ENCODE measurements around the gene VPS13D.
"Not testable (repeated sequence)": the region's sequence is repeated elsewhere in the genome, so short reads cannot be mapped to it uniquely, and the experiment has no call there.

VPS13D gene

GRCh38 chr1:12320486-12320885, 90.7 kb downstream of the VPS13D start:
- Histone ChIP-seq H3K27me3 (ENCODE audit: insufficient read depth, poor library complexity, severe bottlenecking) (no peaks in the 10 kb centered on the region), H3K4me1 (ENCODE audit: insufficient read depth, poor library complexity, severe bottlenecking) (no peaks in the 10 kb centered on the region), H3K36me3 (ENCODE audit: low read depth) (peaks cover 79% of the 10 kb centered on the region), H3K9me3 (ENCODE audit: severe bottlenecking) (no peaks in the 10 kb centered on the region), H3K27ac (ENCODE audit: poor library complexity, severe bottlenecking) (no peak overlapping the region), H3K4me3 (ENCODE audit: severe bottlenecking) (no peak overlapping the region)
- DNase-seq (ENCODE audit: low spot score) (no peak), ATAC-seq (ENCODE audit: low read depth) (no peak)
- TF ChIP-seq, protein P1, sequence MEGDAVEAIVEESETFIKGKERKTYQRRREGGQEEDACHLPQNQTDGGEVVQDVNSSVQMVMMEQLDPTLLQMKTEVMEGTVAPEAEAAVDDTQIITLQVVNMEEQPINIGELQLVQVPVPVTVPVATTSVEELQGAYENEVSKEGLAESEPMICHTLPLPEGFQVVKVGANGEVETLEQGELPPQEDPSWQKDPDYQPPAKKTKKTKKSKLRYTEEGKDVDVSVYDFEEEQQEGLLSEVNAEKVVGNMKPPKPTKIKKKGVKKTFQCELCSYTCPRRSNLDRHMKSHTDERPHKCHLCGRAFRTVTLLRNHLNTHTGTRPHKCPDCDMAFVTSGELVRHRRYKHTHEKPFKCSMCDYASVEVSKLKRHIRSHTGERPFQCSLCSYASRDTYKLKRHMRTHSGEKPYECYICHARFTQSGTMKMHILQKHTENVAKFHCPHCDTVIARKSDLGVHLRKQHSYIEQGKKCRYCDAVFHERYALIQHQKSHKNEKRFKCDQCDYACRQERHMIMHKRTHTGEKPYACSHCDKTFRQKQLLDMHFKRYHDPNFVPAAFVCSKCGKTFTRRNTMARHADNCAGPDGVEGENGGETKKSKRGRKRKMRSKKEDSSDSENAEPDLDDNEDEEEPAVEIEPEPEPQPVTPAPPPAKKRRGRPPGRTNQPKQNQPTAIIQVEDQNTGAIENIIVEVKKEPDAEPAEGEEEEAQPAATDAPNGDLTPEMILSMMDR (IDR thresholded peaks at IDR 0.05; ENCODE audit: poor library complexity, severe bottlenecking), result no peak

DNA sequence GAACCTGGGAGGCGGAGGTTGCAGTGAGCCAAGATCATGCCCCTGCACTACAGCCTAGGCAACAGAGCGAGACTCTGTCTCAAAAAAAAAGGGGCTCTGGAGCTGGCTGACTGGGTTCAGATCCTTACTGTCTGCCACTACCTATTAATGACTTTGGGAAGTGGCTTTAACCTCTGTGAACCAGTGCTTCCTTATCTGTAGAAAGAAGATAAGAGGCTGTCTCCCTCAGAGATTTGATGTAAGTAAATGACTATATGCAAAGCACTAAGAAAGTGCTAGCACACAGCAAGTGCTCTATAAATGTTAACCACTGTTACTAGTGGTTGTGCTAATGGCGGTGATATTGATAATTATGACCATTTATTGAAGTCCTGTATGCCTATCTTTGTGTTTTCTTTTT, 94.6 kb downstream of the VPS13D start:
- no peak for ATAC-seq (ENCODE audit: low read depth)
- Histone ChIP-seq H3K4me3 (ENCODE audit: severe bottlenecking) (no peak overlapping the region), H3K27ac (ENCODE audit: poor library complexity, severe bottlenecking) (no peak overlapping the region), H3K9me3 (ENCODE audit: severe bottlenecking) (no peaks in the 10 kb centered on the region), H3K36me3 (ENCODE audit: low read depth) (peaks cover 62% of the 10 kb centered on the region), H3K4me1 (ENCODE audit: insufficient read depth, poor library complexity, severe bottlenecking) (no peaks in the 10 kb centered on the region), H3K27me3 (ENCODE audit: insufficient read depth, poor library complexity, severe bottlenecking) (no peaks in the 10 kb centered on the region)
- TF ChIP-seq, protein P1 (IDR thresholded peaks at IDR 0.05; ENCODE audit: poor library complexity, severe bottlenecking), result no peak
- no peak for DNase-seq (ENCODE audit: low spot score)

- H3K27me3 ChIP-seq (ENCODE audit: insufficient read depth, poor library complexity, severe bottlenecking); H3K27ac ChIP-seq (ENCODE audit: poor library complexity, severe bottlenecking); DNase-seq (ENCODE audit: low spot score); H3K9me3 ChIP-seq (ENCODE audit: severe bottlenecking); H3K4me1 ChIP-seq (ENCODE audit: insufficient read depth, poor library complexity, severe bottlenecking); ATAC-seq (ENCODE audit: low read depth); H3K4me3 ChIP-seq (ENCODE audit: severe bottlenecking): not testable (repeated sequence)
- peaks cover 62% of the 10 kb centered on the region for H3K36me3 ChIP-seq (ENCODE audit: low read depth)
Observed at GRCh38 chr1:12324973-12325372, 95.1 kb downstream of the VPS13D start.

DNA sequence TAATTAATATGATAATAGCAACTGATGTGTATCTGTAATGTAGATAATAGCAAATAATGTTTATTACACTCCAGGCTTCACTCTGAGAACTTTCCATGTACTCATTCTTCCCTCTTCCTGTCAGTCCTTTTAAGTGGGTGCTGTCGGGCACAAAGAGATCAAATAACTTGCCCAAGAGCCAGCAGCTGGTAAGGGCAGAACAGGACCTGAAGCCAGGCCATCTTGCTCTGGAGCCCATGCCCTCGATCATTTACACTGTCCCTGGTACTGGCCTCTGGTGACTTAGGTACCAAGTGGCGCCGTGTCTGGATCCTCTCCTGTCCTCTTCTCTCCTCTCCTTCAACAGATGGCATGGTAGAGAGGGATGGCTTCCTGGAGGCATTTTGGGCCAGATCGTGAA, 97.2 kb downstream of the VPS13D start:
- H3K9me3 ChIP-seq (ENCODE audit: severe bottlenecking), result no peaks in the 10 kb centered on the region
- DNase-seq (ENCODE audit: low spot score) (no peak), ATAC-seq (ENCODE audit: low read depth) (no peak)
- no peak overlapping the region for H3K27ac ChIP-seq (ENCODE audit: poor library complexity, severe bottlenecking)
- H3K4me3 ChIP-seq (ENCODE audit: severe bottlenecking), result no peak overlapping the region
- H3K36me3 ChIP-seq (ENCODE audit: low read depth), result peaks cover 59% of the 10 kb centered on the region
- no peaks in the 10 kb centered on the region for H3K27me3 ChIP-seq (ENCODE audit: insufficient read depth, poor library complexity, severe bottlenecking)
- H3K4me1 ChIP-seq (ENCODE audit: insufficient read depth, poor library complexity, severe bottlenecking), result no peaks in the 10 kb centered on the region
- TF ChIP-seq, protein P1 (IDR thresholded peaks at IDR 0.05; ENCODE audit: poor library complexity, severe bottlenecking), result no peak

DNA sequence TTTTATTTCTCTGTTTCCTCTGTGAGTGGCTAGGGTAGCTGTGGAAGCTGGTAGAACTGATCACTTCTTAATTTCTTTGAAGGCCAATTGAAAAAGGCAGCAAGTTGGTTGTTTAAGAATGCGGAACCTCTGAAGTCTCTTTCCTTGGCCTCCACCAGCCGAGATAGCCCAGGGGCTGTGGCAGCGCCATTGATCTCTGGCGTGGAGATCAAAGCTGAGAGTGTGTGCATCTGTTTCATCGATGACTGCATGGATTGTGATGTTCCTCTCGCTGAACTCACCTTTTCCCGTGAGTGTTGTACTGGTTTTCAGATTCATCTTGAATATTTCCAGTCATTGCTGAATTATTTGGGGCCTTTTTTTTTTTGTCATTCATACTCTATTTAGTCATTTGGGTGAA, 97.7 kb downstream of the VPS13D start:
- Histone ChIP-seq H3K9me3 (ENCODE audit: severe bottlenecking) (no peaks in the 10 kb centered on the region), H3K27me3 (ENCODE audit: insufficient read depth, poor library complexity, severe bottlenecking) (no peaks in the 10 kb centered on the region), H3K27ac (ENCODE audit: poor library complexity, severe bottlenecking) (no peak overlapping the region), H3K4me1 (ENCODE audit: insufficient read depth, poor library complexity, severe bottlenecking) (no peaks in the 10 kb centered on the region), H3K4me3 (ENCODE audit: severe bottlenecking) (no peak overlapping the region), H3K36me3 (ENCODE audit: low read depth) (peaks cover 59% of the 10 kb centered on the region)
- TF ChIP-seq, protein P1 (IDR thresholded peaks at IDR 0.05; ENCODE audit: poor library complexity, severe bottlenecking), result no peak
- ATAC-seq (ENCODE audit: low read depth), result no peak
- DNase-seq (ENCODE audit: low spot score), result no peak
